ENCODE data around the gene EIF2AK3.

EIF2AK3 gene

GRCh38 chr2:88575051-88575450 is 52.2 kb downstream of the EIF2AK3 start:
- no peak for DNase-seq (ENCODE audit: low read depth)
- TF ChIP-seq MAX (IDR thresholded peaks at IDR 0.05; ENCODE audit: low read depth, low read length), result no peak
- TF ChIP-seq POLR2A (IDR thresholded peaks at IDR 0.05; ENCODE audit: extremely low read depth, insufficient read length), result no peak
- TF ChIP-seq CTCF (IDR thresholded peaks at IDR 0.05; ENCODE audit: low read depth, low read length), result no peak
- TF ChIP-seq MYC (IDR thresholded peaks at IDR 0.05; ENCODE audit: low read depth, low read length), result no peak
- H3K4me3 ChIP-seq (ENCODE audit: low read depth, low read length), result no peak overlapping the region

- TF ChIP-seq MAX (IDR thresholded peaks at IDR 0.05; ENCODE audit: low read depth, low read length) (no peak), CTCF (IDR thresholded peaks at IDR 0.05; ENCODE audit: low read depth, low read length) (no peak), MYC (IDR thresholded peaks at IDR 0.05; ENCODE audit: low read depth, low read length) (no peak), POLR2A (IDR thresholded peaks at IDR 0.05; ENCODE audit: extremely low read depth, insufficient read length) (no peak)
- no peak overlapping the region for H3K4me3 ChIP-seq (ENCODE audit: low read depth, low read length)
- DNase-seq (ENCODE audit: low read depth), result no peak
These were observed 52.8 kb downstream of the EIF2AK3 start for GRCh38 chr2:88574445-88574844.

- DNase-seq (ENCODE audit: low read depth), result no peak
- TF ChIP-seq MYC (IDR thresholded peaks at IDR 0.05; ENCODE audit: low read depth, low read length) (no peak), CTCF (IDR thresholded peaks at IDR 0.05; ENCODE audit: low read depth, low read length) (no peak), POLR2A (IDR thresholded peaks at IDR 0.05; ENCODE audit: extremely low read depth, insufficient read length) (no peak), MAX (IDR thresholded peaks at IDR 0.05; ENCODE audit: low read depth, low read length) (no peak)
- H3K4me3 ChIP-seq (ENCODE audit: low read depth, low read length), result no peak overlapping the region
These were observed 59.1 kb downstream of the EIF2AK3 start for GRCh38 chr2:88568179-88568578.

- DNase-seq (ENCODE audit: low read depth), result no peak
- no peak for TF ChIP-seq MYC (IDR thresholded peaks at IDR 0.05; ENCODE audit: low read depth, low read length)
- no peak for TF ChIP-seq MAX (IDR thresholded peaks at IDR 0.05; ENCODE audit: low read depth, low read length)
- TF ChIP-seq POLR2A (IDR thresholded peaks at IDR 0.05; ENCODE audit: extremely low read depth, insufficient read length), result no peak
- no peak for TF ChIP-seq CTCF (IDR thresholded peaks at IDR 0.05; ENCODE audit: low read depth, low read length)
- H3K4me3 ChIP-seq (ENCODE audit: low read depth, low read length), result no peak overlapping the region
These were observed 62.9 kb downstream of the EIF2AK3 start for GRCh38 chr2:88564402-88564801.

GRCh38 chr2:88563129-88563528 is 64.1 kb downstream of the EIF2AK3 start:
- DNase-seq (ENCODE audit: low read depth), result no peak
- H3K4me3 ChIP-seq (ENCODE audit: low read depth, low read length), result no peak overlapping the region
- TF ChIP-seq MYC (IDR thresholded peaks at IDR 0.05; ENCODE audit: low read depth, low read length) (no peak), CTCF (IDR thresholded peaks at IDR 0.05; ENCODE audit: low read depth, low read length) (no peak), MAX (IDR thresholded peaks at IDR 0.05; ENCODE audit: low read depth, low read length) (no peak)
